ENCODE results near the gene MRTO4. TPM values are rescaled to one million over a fixed set of nuclear protein-coding genes. Genes with fewer than 3 reads are reported as not detected.
"Not testable (repeated sequence)": the region's sequence is repeated elsewhere in the genome, so short reads cannot be mapped to it uniquely, and the experiment has no call there.

MRTO4 gene
- total RNA-seq, 1 donor from 2014 or later = 21.5 TPM

DNA sequence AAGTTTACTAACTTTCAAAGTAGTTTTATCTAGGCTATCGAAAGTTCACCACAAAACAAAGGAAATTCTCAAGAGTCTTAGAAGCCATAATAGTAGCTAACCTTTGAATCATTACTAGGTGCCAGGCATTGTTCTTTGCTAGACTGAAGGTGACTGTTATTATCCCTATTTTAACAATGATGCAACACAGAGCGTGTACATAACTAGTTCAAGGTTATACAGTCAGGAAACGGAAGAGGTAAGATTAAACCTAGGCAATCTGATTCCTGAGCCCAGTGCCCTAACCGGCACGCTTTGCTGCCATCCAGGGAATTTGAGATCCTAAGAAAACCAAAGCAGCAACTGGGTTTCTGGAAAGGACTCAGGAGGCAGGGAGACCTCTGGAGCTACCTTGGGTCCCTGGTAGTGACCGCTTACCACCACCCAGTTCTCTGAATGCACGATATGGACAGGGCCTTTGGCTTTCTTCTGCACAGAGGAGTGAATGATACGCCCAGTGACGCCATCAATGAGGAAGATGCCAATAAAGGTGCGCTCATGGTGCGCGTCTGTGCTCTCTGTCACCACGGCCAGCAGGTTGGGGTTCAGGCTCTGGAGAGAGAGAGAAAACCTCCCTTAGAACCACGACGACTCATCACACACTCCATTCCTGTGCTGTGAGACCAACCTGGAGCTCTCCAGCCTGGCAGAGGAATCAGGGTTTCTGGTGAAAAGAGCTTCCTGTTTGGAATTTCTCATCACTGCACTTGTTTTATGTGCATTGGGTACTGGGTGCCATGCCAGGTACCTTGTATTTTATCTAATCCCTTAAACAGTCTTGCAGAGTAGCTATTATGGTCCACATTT lies 28.4 kb upstream of the MRTO4 start:
- peak; percentile 46 for DNase-seq (ENCODE audit: low read depth)

DNA sequence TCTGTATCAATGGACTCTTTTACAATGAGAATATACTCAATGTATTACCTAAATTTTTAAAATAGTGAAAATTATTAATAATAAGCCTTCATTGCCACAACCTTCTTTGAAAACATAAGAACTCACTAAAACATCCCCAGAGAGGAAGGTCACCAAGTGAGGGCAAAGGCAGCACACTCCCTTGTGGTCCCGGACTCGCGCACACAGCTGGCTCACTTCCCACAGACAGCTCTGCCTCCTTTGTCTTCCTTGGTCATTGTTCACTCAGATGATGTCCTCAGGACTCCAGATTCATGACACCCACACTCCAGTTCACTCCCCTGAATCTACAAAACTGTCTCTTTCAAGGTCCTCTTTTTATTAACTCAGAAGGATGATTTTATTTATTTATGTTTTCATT lies 22.4 kb upstream of the MRTO4 start:
- no peak for DNase-seq (ENCODE audit: low read depth)

DNA sequence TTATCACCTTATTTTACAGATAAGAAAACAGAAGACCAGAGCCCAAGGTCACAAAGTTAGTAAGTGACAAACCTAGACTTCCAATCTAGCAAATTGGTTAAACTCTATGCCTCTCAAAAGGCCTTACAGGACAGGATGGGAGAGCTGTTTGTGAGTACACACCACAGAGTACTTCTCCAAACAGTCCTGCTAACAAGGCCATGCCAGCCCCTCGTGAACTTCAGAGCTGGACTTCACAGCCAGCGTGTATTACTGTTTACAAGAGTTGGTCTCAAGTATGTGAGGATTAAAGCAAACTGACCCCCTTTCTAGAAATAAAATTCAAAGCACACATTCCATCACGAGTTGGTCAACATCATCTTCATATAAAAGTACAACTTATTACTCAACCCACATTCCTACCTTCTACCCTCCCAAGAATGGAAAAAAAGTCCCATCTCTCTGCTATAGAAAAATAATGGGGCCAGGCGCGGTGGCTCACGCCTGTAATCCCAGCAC lies 21.7 kb upstream of the MRTO4 start:
- no peak for DNase-seq (ENCODE audit: low read depth)

DNA sequence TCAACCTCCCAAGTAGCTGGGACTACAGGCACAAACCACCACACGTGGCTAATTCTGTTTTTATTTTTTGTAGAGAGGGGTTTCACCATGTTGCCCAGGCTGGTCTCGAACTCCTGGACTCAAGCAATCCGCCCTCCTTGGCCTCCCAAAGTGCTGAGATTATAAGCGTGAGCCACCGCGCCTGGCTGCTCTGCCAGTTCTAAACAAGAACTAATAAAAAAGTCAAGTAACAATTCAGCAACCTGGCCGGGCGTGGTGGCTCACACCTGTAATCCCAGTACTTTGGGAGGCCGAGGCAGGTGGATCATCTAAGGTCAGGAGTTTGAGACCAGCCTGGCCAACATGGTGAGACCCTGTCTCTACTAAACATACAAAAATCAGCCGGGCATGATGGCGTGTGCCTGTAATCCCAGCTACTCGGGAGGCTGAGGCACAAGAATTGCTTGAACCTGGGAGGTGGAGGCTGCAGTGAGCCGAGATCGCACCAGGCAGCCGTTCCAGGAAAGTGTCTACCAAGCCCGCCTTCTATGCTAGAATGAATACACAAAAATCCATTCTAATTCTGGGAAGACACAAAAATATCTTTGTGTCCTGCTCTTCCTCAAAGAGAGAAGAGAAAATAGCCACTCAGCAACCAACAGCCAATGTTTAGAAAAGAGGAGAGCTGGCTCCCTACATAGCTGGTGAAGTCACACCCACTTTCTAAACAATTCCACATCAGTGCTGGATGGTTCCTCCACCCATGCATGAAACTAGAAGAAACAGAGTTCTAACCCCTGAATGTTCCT lies 19.7 kb upstream of the MRTO4 start:
- not testable (repeated sequence) for DNase-seq (ENCODE audit: low read depth)

DNA sequence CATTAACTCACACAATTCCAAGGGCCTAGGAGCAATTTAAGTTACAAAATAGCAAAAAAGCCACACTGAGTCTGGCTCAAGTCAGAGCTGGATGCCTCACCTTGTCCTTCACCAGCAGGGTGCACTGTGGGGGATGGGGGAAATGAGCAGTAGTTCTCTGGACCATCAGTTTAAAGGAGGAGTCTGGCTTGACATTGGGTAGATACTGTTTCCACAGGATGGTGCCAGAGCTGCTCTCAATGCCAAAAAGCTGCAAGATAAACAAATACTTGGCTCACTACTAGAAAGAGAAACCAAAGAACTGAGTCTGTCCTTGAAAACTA lies 19.1 kb upstream of the MRTO4 start:
- DNase-seq (ENCODE audit: low read depth) = peak; percentile 70

DNA sequence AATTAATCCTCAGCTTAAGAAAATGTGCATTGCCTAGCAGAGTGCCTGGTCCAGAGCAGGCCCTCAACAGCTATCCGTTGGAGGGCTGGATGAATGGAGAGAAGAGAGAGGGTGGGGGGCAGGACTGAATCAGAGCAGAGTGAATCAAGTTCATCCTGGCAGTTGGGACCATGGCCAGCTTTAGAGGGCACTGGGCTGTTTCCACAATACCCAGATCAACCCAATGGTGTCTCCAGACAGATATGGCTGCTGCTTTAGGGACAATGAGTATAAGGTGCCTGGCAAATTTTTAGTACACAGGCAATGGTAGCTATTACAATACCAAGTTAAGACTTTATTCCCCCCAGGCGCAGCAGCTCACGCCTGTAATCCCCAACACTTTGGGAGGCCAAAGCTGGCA lies 17.4 kb upstream of the MRTO4 start:
- no peak for DNase-seq (ENCODE audit: low read depth)

DNA sequence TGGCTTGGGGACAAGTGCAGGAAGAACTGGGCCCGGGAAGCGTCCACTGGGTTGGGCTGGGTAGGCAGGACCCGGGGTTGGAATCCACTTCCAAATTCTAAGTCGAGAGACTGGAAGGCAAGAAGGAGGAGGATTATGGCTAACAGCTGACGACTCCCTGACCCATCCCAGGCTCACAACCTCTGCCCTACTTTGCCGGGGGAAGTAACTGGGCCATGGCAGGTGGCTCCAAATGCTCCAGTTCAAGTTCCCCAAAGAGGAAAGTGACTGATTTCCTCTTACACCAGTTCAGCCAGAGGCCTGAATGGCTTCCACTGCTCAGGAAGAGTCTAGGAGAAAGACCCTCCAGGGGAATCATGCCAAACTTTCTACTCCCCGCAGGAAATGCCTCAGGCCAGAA lies 11.7 kb upstream of the MRTO4 start:
- no peak for DNase-seq (ENCODE audit: low read depth)

DNA sequence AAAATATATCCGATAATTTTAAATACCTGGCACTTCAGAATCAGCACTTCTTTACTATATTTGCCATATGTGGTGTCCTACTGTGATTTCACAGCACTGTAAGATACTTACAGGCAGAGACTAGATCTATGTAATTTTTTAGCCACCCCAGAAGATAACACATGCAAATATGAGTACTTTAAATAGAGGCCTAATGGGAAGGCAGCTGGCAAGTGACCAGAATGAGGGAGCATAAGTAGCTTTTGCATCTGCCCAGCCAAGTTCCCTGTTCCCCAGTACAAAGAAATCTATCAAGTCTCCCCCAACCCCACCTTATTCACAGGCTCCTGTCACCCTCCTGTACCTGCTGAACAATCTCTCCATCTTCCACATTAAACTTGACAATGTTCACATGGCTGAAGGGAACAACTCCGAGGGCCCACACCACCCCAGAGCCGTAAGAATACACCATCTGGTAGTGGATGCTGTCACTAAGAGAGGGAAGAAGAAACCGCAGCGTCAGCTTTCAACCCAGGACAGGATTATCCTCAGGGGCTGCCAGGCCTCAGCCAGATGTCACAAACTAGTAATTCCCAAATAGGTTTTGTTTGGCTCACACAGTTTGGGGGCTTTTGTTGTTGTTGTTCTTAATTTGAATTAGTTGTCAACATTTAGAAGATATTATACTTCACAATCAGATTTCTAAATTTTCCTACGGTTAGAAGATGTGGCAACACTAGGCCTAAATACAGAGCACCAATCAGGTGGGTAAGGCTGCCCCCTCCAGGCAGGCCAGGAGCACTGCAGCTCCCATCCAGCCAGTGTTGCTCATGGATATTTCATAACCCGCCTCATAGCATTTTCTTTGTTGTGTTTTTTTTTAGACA lies 10.7 kb upstream of the MRTO4 start:
- DNase-seq (ENCODE audit: low read depth) = peak; percentile 34

DNA sequence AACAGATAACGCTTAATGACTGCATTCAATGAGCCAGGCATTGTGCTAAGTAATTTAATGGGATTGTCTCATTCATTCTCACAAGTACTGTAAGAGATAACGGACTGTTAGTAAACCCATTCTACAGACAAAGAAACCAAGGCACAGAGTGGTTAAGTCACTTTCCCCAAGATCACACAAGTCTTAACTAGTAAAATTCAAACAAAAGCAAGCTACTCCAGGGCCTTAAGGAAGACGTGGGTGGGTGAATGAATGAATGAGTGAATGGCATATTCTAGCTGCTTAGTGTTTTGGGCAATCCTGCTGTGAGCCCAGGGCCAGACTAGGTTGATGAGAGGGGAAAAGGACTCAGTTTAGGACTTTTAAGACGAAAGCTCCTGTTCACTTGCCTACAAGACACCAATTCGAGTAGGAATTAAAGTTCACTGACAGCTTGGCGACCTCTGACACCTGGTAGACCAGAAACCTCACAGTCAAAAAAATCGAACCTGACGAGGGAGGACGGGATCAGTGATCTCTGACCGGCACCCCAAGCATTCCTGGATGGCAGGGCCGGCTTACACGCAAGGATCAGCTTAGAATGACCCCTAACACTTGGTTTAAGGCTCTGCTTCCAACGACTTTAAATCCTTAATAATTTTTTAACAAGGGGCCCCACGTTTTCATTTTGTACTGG lies 838 bp upstream of the MRTO4 start:
- no peak for DNase-seq (ENCODE audit: low read depth)

DNA sequence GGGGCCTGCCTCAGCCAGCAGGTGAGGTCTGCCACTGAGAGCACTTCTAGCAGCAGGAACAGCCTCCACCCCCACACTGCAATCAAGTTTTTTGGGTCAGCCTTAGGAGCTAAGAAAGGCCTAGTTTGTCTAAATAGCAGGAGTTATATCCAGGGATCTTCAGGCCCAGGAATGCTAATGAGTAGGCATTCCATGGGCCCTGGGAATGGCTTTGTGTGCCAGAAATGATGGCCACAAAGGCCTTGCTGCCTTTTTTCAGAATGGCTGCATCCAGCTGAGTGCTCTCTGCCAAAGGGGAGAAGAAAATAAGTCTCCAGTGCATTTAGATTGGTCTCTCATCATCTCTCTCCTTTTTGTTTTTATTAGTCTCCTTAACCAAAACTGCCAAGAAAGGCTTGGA lies 2.8 kb downstream of the MRTO4 start:
- no peak for DNase-seq (ENCODE audit: low read depth)

DNA sequence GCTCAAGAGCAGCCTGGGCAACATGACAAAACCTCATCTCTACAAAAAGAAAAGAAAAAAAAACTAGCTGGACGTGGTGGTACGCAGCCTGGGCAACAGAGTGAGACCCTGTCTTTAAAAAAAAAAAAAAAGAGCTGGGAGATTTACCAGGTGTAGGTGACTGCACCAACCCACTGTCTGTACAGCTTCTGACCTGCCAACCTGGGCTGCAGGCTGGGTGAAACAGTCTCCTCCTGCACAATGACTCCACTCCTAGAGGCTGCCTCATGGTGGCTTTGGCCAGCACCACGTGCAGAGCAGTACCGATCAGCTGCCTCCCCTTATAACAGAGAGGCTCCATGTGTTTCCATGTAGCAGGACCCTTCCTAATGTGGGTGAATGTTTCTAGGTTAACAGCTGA lies 3.7 kb downstream of the MRTO4 start:
- no peak for DNase-seq (ENCODE audit: low read depth)

DNA sequence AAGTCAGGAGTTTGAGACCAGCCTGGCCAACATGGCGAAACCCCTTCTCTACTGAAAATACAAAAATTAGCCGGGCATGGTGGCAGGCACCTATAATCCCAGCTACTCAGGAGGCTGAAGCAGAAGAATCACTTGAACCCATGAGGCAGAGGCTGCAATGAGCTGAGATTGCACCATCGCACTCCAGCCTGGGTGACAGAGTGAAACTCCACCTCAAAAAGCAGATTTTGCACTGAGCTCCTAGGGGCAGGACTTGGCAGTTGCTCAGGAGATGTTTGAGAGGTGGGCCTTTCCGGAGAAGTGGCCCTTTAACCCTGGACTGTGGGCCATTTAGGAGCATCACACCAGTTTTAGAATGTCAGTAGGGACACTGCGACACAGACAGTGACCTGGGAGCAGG lies 4.7 kb downstream of the MRTO4 start:
- DNase-seq (ENCODE audit: low read depth) = not testable (repeated sequence)

DNA sequence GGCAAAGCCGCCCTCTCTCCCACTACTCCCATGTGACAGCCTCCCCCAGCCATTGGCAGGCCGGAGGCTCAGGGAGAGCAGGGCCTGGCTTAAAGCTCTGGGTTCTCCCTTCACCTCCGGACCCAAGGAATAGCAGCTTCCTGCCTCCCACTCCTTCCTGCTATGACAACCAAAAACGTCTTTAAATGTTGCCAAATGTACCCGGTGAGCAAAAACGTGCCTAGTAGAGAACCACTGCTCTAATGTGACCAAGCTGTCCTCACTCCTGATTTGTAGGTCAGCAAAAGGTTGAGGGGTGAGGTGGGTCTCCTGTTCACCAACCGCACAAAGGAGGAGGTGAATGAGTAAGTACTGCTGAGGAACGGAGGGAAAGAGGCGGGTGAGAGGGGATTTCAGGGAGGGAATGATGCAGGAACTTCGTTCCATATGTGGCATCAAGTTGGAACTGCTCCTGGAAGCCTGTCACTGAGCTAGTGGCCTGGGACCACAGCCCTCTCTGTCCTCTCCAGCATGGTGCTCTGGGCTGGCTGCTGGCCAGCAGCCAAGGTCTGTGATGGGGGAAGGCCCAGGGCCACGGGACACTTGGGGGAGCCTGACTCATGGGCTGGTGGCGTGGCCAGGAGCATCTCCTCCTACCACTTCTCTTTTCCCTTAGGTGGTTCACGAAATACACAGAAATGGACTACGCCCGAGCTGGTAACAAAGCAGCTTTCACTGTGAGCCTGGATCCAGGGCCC lies 5.7 kb downstream of the MRTO4 start:
- no peak for DNase-seq (ENCODE audit: low read depth)

DNA sequence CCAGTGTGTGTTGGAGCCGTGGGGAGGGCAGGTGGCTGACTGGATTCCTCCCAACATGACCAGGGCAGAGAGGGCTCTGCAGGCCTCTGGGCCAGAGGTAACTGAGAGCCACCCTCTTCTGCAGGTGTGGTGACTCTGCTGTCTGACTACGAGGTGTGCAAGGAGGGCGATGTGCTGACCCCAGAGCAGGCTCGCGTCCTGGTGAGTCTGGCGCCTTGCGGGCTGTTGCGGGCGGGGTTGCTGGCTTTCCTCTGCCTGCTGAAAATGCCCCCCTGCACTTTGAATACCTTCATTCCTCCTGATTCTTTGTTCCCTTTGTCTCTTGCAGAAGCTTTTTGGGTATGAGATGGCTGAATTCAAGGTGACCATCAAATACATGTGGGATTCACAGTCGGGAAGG lies 6.7 kb downstream of the MRTO4 start:
- DNase-seq (ENCODE audit: low read depth) = no peak

DNA sequence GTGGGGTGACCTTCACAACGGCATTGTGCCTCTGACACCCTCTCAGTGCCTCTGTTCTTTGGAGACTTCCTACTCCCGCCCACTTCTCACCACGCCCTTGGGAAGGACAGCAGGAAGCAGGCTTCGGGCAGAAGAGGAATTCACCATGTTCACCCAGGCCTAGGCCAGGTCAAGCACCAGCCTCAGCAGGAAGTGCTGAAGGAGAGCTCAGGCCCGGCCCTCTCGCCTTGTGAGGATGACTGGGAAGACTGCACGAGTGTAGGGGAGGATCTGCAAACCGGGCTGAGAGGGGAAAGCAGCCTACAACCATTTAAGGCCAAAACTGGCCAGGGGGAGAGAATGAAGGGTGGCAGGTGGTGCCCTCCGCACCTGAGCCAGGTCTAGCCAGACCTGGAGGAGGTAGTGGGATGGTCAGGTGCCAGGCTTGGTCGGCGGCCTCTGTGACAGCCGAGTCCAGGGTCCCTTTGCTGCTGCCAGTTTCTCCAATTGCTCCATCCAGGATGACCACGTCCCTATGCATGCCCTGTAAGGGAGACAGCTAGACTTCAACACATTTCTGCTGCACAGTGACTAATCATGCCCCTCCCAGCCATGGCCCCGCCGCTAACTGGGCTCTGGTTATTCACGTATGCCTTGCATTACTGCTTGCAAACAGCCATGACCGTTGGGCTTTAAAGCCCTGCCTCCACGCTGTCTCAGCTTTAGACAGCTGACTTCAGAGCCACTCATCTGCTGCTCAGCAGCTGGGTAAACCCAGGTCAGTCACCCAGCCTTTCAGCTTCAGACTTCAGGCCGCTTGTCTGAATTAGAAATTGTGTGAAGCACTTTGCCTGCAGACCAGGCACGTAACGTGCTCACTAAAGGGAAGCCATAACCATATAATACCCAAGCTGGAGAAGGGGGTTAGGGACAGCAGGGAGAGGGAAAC lies 8.9 kb downstream of the MRTO4 start:
- DNase-seq (ENCODE audit: low read depth) = peak; percentile 15

DNA sequence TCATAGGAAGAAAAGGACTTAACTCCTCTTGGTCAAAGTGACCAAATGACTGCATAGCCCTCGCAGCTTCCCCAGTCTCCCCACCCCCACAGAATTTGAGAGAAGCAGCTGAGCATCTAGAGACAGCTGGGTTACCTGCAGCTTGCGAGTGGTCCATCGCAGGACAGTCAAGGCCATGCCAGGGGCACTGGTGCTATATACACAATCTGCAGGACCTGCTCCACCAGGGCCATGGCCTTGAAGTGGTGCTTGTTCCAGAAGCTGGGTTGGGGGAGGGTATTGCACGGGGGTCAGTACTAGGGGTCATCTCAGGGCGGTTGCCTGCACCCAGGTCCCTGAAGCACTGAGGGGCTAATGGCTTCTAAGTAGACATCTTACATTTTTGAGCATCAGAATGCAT lies 10.4 kb downstream of the MRTO4 start:
- no peak for DNase-seq (ENCODE audit: low read depth)

DNA sequence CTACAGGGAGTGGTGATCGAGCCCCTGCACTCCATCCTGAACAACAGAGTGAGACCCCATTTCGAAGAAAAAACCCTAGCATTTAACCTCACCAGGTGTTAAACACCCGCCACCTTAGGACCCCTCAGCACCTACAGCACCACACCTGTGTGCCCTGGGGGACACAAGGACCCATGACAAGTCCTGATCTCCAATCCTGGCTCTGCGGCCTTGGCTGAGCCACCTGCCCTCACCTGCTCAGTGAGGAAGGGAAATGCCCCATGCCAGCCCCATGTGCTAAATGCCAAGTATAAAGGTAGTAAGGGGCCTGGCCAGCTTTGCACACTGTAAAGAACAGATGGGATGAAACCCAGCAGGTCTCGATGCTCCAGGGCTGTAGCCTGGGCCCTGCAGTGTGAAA lies 11.1 kb downstream of the MRTO4 start:
- no peak for DNase-seq (ENCODE audit: low read depth)

DNA sequence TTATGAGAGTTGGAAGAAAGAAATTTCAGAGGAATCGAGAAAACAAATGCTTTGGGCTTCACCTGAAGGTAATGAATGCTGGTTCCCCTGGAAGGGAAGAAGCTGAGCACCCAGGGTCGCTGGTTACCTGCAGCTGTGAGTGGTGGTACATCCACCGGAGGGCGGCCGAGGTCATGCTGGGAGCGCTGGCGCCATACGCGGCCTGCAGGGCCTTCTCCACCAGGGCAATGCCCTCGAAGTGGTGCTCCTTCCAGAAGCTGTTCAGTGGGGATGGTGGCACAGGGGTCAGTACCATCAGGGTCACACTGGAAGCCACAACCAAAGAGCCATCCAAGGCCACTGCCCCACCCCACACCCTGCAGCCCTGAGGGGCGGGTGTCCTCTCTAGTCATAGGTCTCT lies 16.8 kb downstream of the MRTO4 start:
- DNase-seq (ENCODE audit: low read depth) = no peak

DNA sequence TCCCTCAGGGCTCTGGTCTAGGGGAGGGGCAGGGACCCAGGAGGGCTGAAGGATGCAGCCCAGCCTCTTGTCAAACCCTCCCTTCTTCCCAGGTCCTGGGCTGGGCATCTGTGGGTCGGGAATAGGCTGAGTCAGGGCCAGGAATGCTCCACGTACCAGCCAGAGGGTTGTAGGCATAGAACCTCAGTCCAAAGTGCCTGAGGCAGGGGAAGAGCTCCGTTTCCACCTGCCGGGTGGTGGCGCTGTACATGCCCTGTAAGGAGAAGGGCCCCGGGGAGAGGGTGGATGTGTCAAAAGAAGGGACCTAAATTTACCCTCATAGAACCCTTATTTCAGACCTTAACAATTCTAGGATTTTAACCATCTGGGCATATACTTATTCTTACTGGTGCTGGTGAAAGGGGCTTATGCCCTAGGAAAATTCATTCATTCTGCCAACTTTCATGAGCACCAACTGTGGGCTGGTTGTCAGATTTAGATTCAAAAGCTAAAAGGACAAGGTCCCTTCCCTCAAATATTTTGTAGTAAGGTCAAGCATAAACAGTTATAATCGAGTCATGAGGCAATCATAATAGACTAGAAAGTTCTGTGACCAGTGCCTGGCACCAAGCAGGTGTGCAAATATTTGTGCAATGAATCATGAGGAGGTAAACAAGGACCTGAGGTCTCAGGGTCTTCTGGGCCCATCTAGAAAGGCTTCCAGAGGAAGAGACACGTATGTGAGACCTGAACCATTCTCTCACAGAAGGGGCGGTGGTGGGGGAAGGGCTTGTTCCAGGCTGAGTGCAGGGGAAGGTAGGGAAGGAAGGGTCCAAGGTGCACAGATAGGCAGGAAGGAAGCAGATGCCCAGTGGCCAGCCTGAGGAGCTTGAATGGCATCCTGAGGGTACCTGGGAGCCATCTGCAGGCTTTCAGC lies 18.1 kb downstream of the MRTO4 start:
- DNase-seq (ENCODE audit: low read depth) = not testable (repeated sequence)
